Measurements from ENCODE around the gene VPS37B. TPM values are rescaled to one million over a fixed set of nuclear protein-coding genes. Genes with fewer than 3 reads are reported as not detected.

VPS37B gene
- total and polyA plus RNA-seq, 2 donors (not counting 1 experiment from before 2014, with no cell fraction given), result 10.7 to 25.6 TPM

DNA sequence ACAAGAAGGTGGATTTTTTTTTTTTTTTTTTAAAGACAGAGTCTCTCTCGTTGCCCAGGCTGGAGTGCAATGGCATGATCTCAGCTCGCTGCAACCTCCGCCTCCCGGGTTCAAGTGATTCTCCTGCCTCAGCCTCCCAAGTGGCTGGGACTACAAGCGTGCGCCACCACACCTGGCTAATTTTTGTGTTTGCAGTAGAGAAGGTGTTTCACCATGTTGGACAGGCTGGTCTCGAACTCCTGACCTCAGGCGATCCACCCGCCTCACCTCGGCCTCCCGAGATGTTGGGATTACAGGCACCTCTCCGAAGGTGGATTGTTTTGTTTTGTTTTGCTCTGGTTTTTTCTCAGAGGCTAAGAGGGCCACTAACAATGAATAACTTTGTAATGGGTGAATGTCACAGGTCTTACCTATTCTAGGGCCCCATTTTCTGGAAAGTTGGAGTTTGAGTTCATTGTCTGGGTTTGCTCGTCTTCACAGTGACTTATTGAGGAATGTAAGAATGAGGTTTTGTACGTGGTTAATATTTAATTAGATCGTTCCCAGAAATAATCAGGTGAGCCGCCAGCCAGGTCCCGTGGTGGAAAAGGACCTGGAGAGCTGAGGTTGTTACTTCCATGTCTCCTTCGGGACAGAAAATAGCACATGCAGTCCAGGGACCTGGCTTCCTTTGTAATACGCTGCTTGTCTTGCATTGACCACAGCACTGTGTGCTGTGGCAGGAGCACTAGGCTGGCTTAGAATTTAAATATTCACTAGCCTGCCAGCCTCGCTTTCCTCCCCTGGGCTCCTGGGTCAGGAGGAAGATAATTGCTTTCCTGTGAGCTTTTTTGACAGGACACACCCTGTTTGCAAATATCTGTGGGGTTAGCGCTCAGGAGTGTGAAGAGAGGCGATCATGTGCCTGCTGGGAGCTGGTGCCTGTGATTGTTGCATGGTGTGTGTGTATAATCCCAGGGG, 58.3 kb downstream of the VPS37B start:
- no peaks in the 10 kb centered on the region for H4K20me1 ChIP-seq (ENCODE audit: control insufficient read depth, extremely low read depth, insufficient read depth, low read length)
- H3K4me2 ChIP-seq (ENCODE audit: extremely low read depth, insufficient read depth, low read length), result no peak overlapping the region
- no peaks in the 10 kb centered on the region for H3K27me3 ChIP-seq (ENCODE audit: control insufficient read depth, insufficient read depth, low read length)
- H3K27ac ChIP-seq (ENCODE audit: insufficient read depth, low read length), result no peak overlapping the region
- H3K9ac ChIP-seq (ENCODE audit: insufficient read depth, low read length), result no peak overlapping the region
- no peaks in the 10 kb centered on the region for H3K9me3 ChIP-seq (ENCODE audit: control insufficient read depth, insufficient read depth, low read depth, low read length)
- DNase-seq (ENCODE audit: low read depth in 2 of 2), result no peak
- no peaks in the 10 kb centered on the region for H3K79me2 ChIP-seq (ENCODE audit: control insufficient read depth, insufficient read depth, low read length)
- no peak overlapping the region for H3K4me3 ChIP-seq (replicated peaks in 1 of 4; ENCODE audit: control extremely low read depth in 1 of 4, insufficient read depth in 1 of 4, low read depth in 3 of 4, low read length in 4 of 4)
- no peaks in the 10 kb centered on the region for H3K36me3 ChIP-seq (ENCODE audit: control insufficient read depth, insufficient read depth, low read length)
- no peak overlapping the region for H2AFZ ChIP-seq (ENCODE audit: low read length)
- TF ChIP-seq EZH2 (IDR thresholded peaks at IDR 0.05; ENCODE audit: low read length, missing control alignments) (no peak), CTCF (conservative IDR thresholded peaks at IDR 0.05 in 1 of 2, IDR thresholded peaks at IDR 0.05 in 1 of 2; ENCODE audit: low read depth in 1 of 2, low read length in 2 of 2) (no peak)
- H3K4me1 ChIP-seq (ENCODE audit: control insufficient read depth, extremely low read depth, insufficient read depth, low read length), result peaks cover 18% of the 10 kb centered on the region

DNA sequence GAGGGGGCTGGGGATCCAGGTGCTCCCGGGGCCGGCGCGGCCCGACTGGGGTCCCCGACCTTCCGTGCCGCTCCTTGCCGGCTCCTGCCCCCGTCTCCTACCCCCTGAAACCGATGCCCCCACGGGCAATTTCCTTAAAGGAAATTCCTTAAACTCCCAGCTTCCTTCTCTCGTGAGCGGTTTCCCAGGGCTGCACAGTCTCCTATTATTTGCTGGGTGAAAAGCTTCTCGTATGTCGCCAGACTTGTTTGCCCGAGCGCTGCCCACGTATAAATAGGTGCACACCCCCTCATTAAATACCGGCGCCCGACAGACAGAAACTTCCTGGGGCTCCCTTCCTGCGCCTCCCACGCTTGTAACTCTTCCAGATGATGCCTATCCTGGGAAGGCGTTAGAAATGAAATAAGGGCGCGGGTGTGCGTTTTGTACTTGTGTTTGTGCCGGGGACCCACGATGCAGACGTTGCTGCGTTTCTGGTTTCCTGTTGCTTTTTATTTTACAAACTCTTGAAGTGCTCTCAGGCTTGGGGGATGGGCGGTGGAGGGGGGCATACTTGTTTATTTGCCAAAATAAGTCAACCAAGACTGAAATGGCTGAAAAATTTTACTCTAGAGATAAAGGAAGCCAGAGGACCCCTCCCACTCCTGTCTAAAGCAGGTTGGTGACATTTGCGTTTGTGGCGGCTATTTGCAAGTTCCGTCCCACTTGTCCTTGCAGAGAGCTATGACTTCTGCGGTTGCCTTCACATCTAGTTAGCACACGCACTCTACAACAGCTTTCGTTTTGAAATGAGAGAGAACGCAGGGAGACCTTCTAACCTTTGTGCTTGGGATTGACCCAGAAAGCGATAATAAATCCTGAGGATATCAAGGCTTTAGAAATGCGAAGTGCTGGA, 59.6 kb downstream of the VPS37B start:
- no peaks in the 10 kb centered on the region for H3K9me3 ChIP-seq (ENCODE audit: control insufficient read depth, insufficient read depth, low read depth, low read length)
- peaks cover 12% of the 10 kb centered on the region for H3K4me1 ChIP-seq (ENCODE audit: control insufficient read depth, extremely low read depth, insufficient read depth, low read length)
- peak overlapping the region; percentile 65 to 74 (median 69) for H3K4me3 ChIP-seq (replicated peaks in 1 of 4; ENCODE audit: control extremely low read depth in 1 of 4, insufficient read depth in 1 of 4, low read depth in 3 of 4, low read length in 4 of 4)
- peak overlapping the region; percentile 21 for H2AFZ ChIP-seq (ENCODE audit: low read length)
- peak overlapping the region; percentile 45 for H3K9ac ChIP-seq (ENCODE audit: insufficient read depth, low read length)
- peak overlapping the region; percentile 73 for H3K4me2 ChIP-seq (ENCODE audit: extremely low read depth, insufficient read depth, low read length)
- peak in 1 of 2 donors; percentile 48 for DNase-seq (ENCODE audit: low read depth in 2 of 2)
- no peaks in the 10 kb centered on the region for H3K79me2 ChIP-seq (ENCODE audit: control insufficient read depth, insufficient read depth, low read length)
- no peaks in the 10 kb centered on the region for H3K36me3 ChIP-seq (ENCODE audit: control insufficient read depth, insufficient read depth, low read length)
- H3K27ac ChIP-seq (ENCODE audit: insufficient read depth, low read length), result no peak overlapping the region
- no peaks in the 10 kb centered on the region for H4K20me1 ChIP-seq (ENCODE audit: control insufficient read depth, extremely low read depth, insufficient read depth, low read length)
- no peaks in the 10 kb centered on the region for H3K27me3 ChIP-seq (ENCODE audit: control insufficient read depth, insufficient read depth, low read length)
- no peak for TF ChIP-seq CTCF (conservative IDR thresholded peaks at IDR 0.05 in 1 of 2, IDR thresholded peaks at IDR 0.05 in 1 of 2; ENCODE audit: low read depth in 1 of 2, low read length in 2 of 2)
- TF ChIP-seq EZH2 (IDR thresholded peaks at IDR 0.05; ENCODE audit: low read length, missing control alignments), result no peak

GRCh38 chr12:122835750-122836026, 60.2 kb downstream of the VPS37B start:
- Histone ChIP-seq H3K9me3 (ENCODE audit: control insufficient read depth, insufficient read depth, low read depth, low read length) (no peaks in the 10 kb centered on the region), H2AFZ (ENCODE audit: low read length) (no peak overlapping the region), H3K79me2 (ENCODE audit: control insufficient read depth, insufficient read depth, low read length) (no peaks in the 10 kb centered on the region), H3K4me3 (replicated peaks in 1 of 4; ENCODE audit: control extremely low read depth in 1 of 4, insufficient read depth in 1 of 4, low read depth in 3 of 4, low read length in 4 of 4) (peak overlapping the region in 3 of 4 experiments; percentile 65 to 69 (median 69)), H3K27ac (ENCODE audit: insufficient read depth, low read length) (no peak overlapping the region), H3K36me3 (ENCODE audit: control insufficient read depth, insufficient read depth, low read length) (no peaks in the 10 kb centered on the region), H3K4me1 (ENCODE audit: control insufficient read depth, extremely low read depth, insufficient read depth, low read length) (peaks cover 9% of the 10 kb centered on the region), H3K27me3 (ENCODE audit: control insufficient read depth, insufficient read depth, low read length) (no peaks in the 10 kb centered on the region), H3K9ac (ENCODE audit: insufficient read depth, low read length) (peak overlapping the region; percentile 45), H4K20me1 (ENCODE audit: control insufficient read depth, extremely low read depth, insufficient read depth, low read length) (no peaks in the 10 kb centered on the region), H3K4me2 (ENCODE audit: extremely low read depth, insufficient read depth, low read length) (peak overlapping the region; percentile 73)
- no peak for TF ChIP-seq CTCF (conservative IDR thresholded peaks at IDR 0.05 in 1 of 2, IDR thresholded peaks at IDR 0.05 in 1 of 2; ENCODE audit: low read depth in 1 of 2, low read length in 2 of 2)
- no peak for TF ChIP-seq EZH2 (IDR thresholded peaks at IDR 0.05; ENCODE audit: low read length, missing control alignments)
- DNase-seq (ENCODE audit: low read depth in 2 of 2), result no peak
